Epithelial cell of proximal tubule (primary cell): Measurements from ENCODE around the gene ZNF530. TPM values are rescaled to one million over a fixed set of nuclear protein-coding genes. Genes with fewer than 3 reads are reported as not detected.

ENCODE experiments used
- DNase-seq: peaks from one replicate; pipeline ENCODE4 v3.0.0-alpha.2; 2011; ENCODE audit warnings: low read depth
- H3K4me3 ChIP-seq: 2 replicates; pipeline ENCODE4 v1.5.1; 2011; ENCODE audit warnings: low read depth, mild to moderate bottlenecking, low read length
- CTCF ChIP-seq: conservative IDR thresholded peaks from 2 replicates; pipeline ENCODE4 v1.5.1; 2012; ENCODE audit warnings: low read depth, mild to moderate bottlenecking, low read length
- total RNA-seq: library from RNA; depleted of rRNA; stranded (reverse); fragments of >200 nt; gene quantifications from 2 replicates; pipeline ENCODE4 v1.2.3, GENCODE V29; 2015

ZNF530 gene
- total RNA-seq, 1 donor from 2014 or later: 10.3 TPM

- no peak for DNase-seq
- no peak overlapping the region for H3K4me3 ChIP-seq
- TF ChIP-seq CTCF: no peak
Observed at GRCh38 chr19:57653689-57654088, 54.0 kb downstream of the ZNF530 start.

GRCh38 chr19:57655443-57655842, 55.8 kb downstream of the ZNF530 start:
- no peak for DNase-seq
- H3K4me3 ChIP-seq: no peak overlapping the region
- no peak for TF ChIP-seq CTCF

GRCh38 chr19:57656346-57656745, 56.7 kb downstream of the ZNF530 start:
- no peak overlapping the region for H3K4me3 ChIP-seq
- no peak for TF ChIP-seq CTCF
- no peak for DNase-seq

Other genes with a start within 250 kb of the ZNF530 start
- gene ZNF304, start 248.6 kb upstream of the ZNF530 start, total RNA-seq: 2.7 and 5.8 TPM in 2 replicates
- gene TRAPPC2B, start 236.3 kb upstream of the ZNF530 start, total RNA-seq: 14.8 and 36.2 TPM in 2 replicates
- 1.3 and 3.4 TPM in 2 replicates for gene ZNF547, start 236.3 kb upstream of the ZNF530 start, total RNA-seq
- 4.7 and 6.1 TPM in 2 replicates for gene ZNF548, start 210.0 kb upstream of the ZNF530 start, total RNA-seq
- gene ZNF17, start 188.7 kb upstream of the ZNF530 start, total RNA-seq: 2.5 and 4.6 TPM in 2 replicates
- 8.6 and 16.3 TPM in 2 replicates for gene ZNF749, start 164.6 kb upstream of the ZNF530 start, total RNA-seq
- 0.07 TPM in 1 of 2 replicates, not detected in the other for gene VN1R1, start 142.7 kb upstream of the ZNF530 start, total RNA-seq
- 6.1 and 6.2 TPM in 2 replicates for gene ZNF772, start 122.3 kb upstream of the ZNF530 start, total RNA-seq
- gene ZNF419, start 112.1 kb upstream of the ZNF530 start, total RNA-seq: 2.5 and 3.8 TPM in 2 replicates
- 4.6 and 5.4 TPM in 2 replicates for gene ZNF773, start 99.9 kb upstream of the ZNF530 start, total RNA-seq
- 1.7 and 2.4 TPM in 2 replicates for gene ZNF549, start 72.5 kb upstream of the ZNF530 start, total RNA-seq
- gene ZNF550, start 40.0 kb upstream of the ZNF530 start, total RNA-seq: 1.8 and 4.6 TPM in 2 replicates
- 2.0 and 3.8 TPM in 2 replicates for gene ZNF416, start 21.0 kb upstream of the ZNF530 start, total RNA-seq
- 3.6 and 4.8 TPM in 2 replicates for gene ZIK1, start 15.7 kb upstream of the ZNF530 start, total RNA-seq
- gene ZNF134, start 14.4 kb downstream of the ZNF530 start, total RNA-seq: 11.9 and 16.8 TPM in 2 replicates
- gene ZNF211, start 33.3 kb downstream of the ZNF530 start, total RNA-seq: 2.7 and 6.6 TPM in 2 replicates
- gene ZSCAN4, start 69.0 kb downstream of the ZNF530 start, total RNA-seq: not detected in 2 replicates
- gene ZNF551, start 82.1 kb downstream of the ZNF530 start, total RNA-seq: 1.8 and 8.0 TPM in 2 replicates
- 1.4 and 2.1 TPM in 2 replicates for gene ZNF154, start 109.3 kb downstream of the ZNF530 start, total RNA-seq
- gene ZNF671, start 127.7 kb downstream of the ZNF530 start, total RNA-seq: 1.3 and 3.0 TPM in 2 replicates
- 8.6 and 9.0 TPM in 2 replicates for gene ZNF776, start 146.9 kb downstream of the ZNF530 start, total RNA-seq
- 6.7 and 6.9 TPM in 2 replicates for gene ZNF586, start 169.8 kb downstream of the ZNF530 start, total RNA-seq
- 7.0 and 8.9 TPM in 2 replicates for gene ZNF552, start 215.0 kb downstream of the ZNF530 start, total RNA-seq
- 11.3 and 14.7 TPM in 2 replicates for gene ZNF587B, start 230.4 kb downstream of the ZNF530 start, total RNA-seq
- gene ZNF587, start 250.0 kb downstream of the ZNF530 start, total RNA-seq: 14.4 and 16.6 TPM in 2 replicates